ENCODE measurements around the gene GOLGA8B.
"Not testable (repeated sequence)": the region's sequence is repeated elsewhere in the genome, so short reads cannot be mapped to it uniquely, and the experiment has no call there.

The GOLGA8B gene

DNA sequence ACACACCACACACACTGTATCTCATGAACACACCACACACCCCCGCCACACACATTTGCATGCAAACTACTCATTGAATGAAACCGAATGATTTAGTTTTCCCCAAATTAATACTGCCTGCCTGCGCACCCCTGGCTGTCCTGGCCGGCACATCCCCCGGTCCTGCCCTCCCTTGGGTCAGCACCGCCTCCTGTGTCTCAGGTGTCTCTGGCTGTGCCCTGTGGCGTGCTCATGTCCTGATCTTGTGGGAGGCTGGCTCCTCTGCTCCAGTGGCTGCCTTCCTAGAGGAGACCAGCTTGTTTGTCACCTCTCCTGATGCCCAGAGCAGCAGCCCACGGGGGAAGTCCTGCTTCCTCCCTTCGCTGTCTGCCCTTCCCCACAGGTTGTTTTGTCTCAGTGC is 28.7 kb downstream of the GOLGA8B start:
- DNase-seq: not testable (repeated sequence)

DNA sequence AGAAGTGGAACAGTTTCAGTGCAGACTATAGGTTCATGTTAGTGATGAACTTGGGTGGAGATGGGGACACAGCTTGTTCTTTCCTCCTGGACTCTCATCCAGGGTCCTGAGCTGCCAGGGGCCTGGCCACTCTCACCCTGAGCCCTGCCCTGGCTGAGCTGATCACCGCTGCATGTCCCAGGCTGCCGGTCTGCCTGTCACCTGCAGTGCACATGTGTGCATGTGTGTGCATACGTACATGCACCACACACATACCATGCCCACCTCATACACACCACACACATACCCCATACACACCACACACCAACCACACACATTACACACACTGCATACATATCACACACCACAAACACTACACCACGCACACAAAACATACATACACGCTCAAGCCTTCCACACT is 29.3 kb downstream of the GOLGA8B start:
- not testable (repeated sequence) for DNase-seq

DNA sequence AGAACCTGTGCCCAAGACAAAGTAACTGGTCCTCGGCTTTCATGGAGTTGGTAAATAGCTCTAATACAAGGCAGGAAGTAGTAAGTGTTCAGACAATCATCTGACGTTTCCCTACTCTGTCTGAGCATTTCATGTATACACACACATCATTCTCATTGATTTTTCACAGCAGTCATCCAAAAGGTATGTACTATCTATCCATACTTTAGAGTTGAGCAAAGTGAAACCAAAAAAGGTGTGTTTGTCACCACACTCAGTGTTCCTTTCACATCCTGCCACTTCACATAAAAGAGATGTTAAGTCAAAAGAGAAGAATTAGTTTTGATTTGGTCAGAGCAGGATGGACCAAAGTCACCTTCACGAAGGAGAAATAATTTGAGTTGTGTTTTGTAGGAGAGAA is 33.3 kb downstream of the GOLGA8B start:
- not testable (repeated sequence) for DNase-seq

DNA sequence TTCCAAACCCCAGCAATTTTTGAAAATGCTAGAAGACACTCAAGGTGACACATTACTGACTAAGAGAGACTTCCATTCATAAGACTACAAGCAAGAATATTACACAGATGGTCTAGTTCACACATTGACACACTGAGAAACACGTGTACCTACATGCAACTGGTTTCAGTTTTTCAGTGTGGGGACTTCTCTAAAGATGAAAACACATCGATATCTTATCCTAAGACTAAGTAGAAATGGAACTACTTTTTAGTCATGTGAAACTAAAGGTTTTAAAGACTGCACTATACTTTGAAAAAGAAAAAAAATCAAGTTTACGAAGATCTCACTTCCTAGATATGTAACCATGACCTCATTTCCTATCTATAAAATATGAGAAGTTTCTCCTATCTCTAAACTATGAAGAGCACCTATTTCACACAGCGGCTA is 34.1 kb downstream of the GOLGA8B start:
- not testable (repeated sequence) for DNase-seq

DNA sequence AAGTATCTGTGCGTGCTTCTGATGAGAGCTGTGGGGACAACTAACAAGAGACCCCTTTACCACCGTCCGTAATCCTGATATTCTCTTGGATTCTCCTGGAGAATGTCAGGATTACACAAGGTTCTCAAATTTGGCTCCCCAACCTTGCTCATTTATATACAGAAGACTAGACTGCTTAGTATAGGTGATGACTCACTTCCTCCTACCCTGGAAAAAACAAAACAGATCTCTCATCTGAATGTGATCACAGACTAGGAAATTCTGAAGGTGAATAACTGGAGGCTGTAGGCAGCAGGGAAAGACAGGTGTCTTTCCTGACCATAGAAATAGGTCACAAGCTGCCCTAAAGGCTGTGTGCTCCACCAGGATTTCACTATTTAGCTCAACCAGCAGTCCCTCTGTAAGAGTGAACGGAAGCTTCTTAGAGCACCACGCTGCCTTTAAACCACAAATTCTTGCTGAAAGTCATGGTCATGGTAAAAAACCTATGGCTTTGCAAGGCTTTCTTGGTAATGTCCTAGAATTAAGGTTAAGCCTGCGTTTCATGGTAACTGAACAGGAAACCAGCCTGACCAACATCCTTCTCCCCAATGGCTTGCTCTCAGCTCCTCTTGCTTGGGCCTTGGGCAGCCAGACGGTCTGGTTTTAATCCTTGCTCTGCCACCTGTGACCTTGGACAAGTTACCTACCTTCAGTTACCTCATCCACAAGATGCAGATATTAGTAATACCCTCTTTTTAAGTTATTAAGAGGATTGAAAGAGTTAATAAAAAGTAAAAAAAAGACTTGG is 39.4 kb downstream of the GOLGA8B start:
- not testable (repeated sequence) for DNase-seq

DNA sequence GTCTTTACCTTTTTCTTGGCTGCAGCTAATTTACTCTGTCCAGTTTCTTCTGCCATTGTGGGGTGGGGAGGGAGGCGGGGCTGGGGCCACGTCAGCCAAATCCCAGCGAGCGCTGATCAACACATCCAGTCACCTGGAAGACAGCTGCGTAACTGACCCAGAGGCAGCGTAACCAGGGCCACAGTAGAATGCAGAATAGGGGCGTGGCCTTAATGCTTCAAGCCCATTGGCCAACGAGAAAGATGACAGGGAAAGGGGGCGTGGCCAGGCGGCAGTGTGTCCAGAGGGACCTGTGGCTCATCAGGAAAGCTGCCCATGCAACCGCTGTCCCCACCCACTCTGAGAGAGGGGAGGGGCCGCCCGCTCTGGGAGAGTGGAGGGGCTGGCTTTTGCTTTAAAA is 47.6 kb downstream of the GOLGA8B start:
- not testable (repeated sequence) for DNase-seq

Measured in CD4-positive, alpha-beta T cell treated with Interleukin-21 for 1 hour (primary cell).